Measurements from ENCODE around the gene GTSF1L.

Gene GTSF1L

GRCh38 chr20:43715511-43715910 is 11.3 kb downstream of the GTSF1L start:
- no peak for DNase-seq

- no peak for DNase-seq
Observed at GRCh38 chr20:43715044-43715443, 11.8 kb downstream of the GTSF1L start.

GRCh38 chr20:43711098-43711654 is 15.6 kb downstream of the GTSF1L start:
- no peak for DNase-seq

- no peak for DNase-seq
Observed at GRCh38 chr20:43710370-43711044, 16.3 kb downstream of the GTSF1L start.

- DNase-seq: no peak
Observed at GRCh38 chr20:43702502-43702901, 24.3 kb downstream of the GTSF1L start.

- DNase-seq: no peak
Observed at GRCh38 chr20:43700627-43701026, 26.2 kb downstream of the GTSF1L start.

- no peak for DNase-seq
Observed at GRCh38 chr20:43699941-43700565, 26.7 kb downstream of the GTSF1L start.

- DNase-seq: no peak
Observed at GRCh38 chr20:43695571-43695970, 31.2 kb downstream of the GTSF1L start.

GRCh38 chr20:43694763-43695162 is 32.0 kb downstream of the GTSF1L start:
- no peak for DNase-seq

GRCh38 chr20:43691928-43692524 is 34.8 kb downstream of the GTSF1L start:
- DNase-seq: no peak

GRCh38 chr20:43690943-43691598 is 35.7 kb downstream of the GTSF1L start:
- no peak for DNase-seq

- DNase-seq: no peak
Observed at GRCh38 chr20:43689165-43689564, 37.6 kb downstream of the GTSF1L start.

GRCh38 chr20:43686820-43687219 is 40.0 kb downstream of the GTSF1L start:
- no peak for DNase-seq

- no peak for DNase-seq
Observed at GRCh38 chr20:43682446-43682845, 44.4 kb downstream of the GTSF1L start.

- DNase-seq: no peak
Observed at GRCh38 chr20:43681991-43682410, 44.8 kb downstream of the GTSF1L start.

- DNase-seq: peak; percentile 48
Observed at GRCh38 chr20:43681468-43681942, 45.3 kb downstream of the GTSF1L start.

- DNase-seq: no peak
Observed at GRCh38 chr20:43680981-43681380, 45.8 kb downstream of the GTSF1L start.

- DNase-seq: no peak
Observed at GRCh38 chr20:43676368-43676767, 50.4 kb downstream of the GTSF1L start.
